IgD-negative memory B cell (primary cell): ENCODE data around the gene CFAP299. TPM values are rescaled to one million over a fixed set of nuclear protein-coding genes. Genes with fewer than 3 reads are reported as not detected.

Source experiments
- H3K27ac Mint-ChIP-seq, 3 donors: one replicate each; pipeline ENCODE4 v1.8.0; 2020 to 2022; ENCODE audit warnings: mild to moderate bottlenecking in 3 of 3, mixed read lengths in 3 of 3, moderate library complexity in 1 of 3
- H3K27me3 Mint-ChIP-seq: one replicate; pipeline ENCODE4 v1.8.0; 2021; ENCODE audit warnings: mixed read lengths
- H3K36me3 Mint-ChIP-seq: one replicate; pipeline ENCODE4 v1.8.0; 2020; ENCODE audit warnings: mild to moderate bottlenecking, mixed read lengths
- H3K4me1 Mint-ChIP-seq, 3 donors: one replicate each; pipeline ENCODE4 v1.8.0; 2020 to 2022; ENCODE audit warnings: mixed read lengths in 3 of 3, mild to moderate bottlenecking in 1 of 3
- H3K4me3 Mint-ChIP-seq, 4 donors: one replicate each; pipeline ENCODE4 v1.8.0; 2020 to 2022; ENCODE audit warnings: mild to moderate bottlenecking in 4 of 4, mixed read lengths in 4 of 4, moderate library complexity in 3 of 4
- H3K9me3 Mint-ChIP-seq, 3 donors: one replicate each; pipeline ENCODE4 v1.8.0; 2020 to 2021; ENCODE audit warnings: mixed read lengths in 3 of 3, mild to moderate bottlenecking in 1 of 3
- polyA plus RNA-seq: library from polyadenylated mRNA; unstranded; fragments of 300-500 nt; fragmentation: Illumina TruSeq; gene quantifications from one replicate; pipeline ENCODE4 v1.2.3, GENCODE V29; 2021

The CFAP299 gene
- polyA plus RNA-seq, 1 donor from 2014 or later = not detected

GRCh38 chr4:80931631-80932081 lies 596.1 kb downstream of the CFAP299 start:
- no peaks in the 10 kb centered on the region for H3K27me3 Mint-ChIP-seq
- no peaks in the 10 kb centered on the region for H3K4me1 Mint-ChIP-seq
- no peak overlapping the region for H3K27ac Mint-ChIP-seq
- H3K9me3 Mint-ChIP-seq = no peaks in the 10 kb centered on the region
- H3K4me3 Mint-ChIP-seq = no peak overlapping the region
- H3K36me3 Mint-ChIP-seq = no peaks in the 10 kb centered on the region

GRCh38 chr4:80948141-80948540 lies 612.6 kb downstream of the CFAP299 start:
- no peak overlapping the region for H3K4me3 Mint-ChIP-seq
- no peaks in the 10 kb centered on the region for H3K4me1 Mint-ChIP-seq
- H3K27me3 Mint-ChIP-seq = peaks cover 2% of the 10 kb centered on the region
- H3K9me3 Mint-ChIP-seq = no peaks in the 10 kb centered on the region
- H3K36me3 Mint-ChIP-seq = no peaks in the 10 kb centered on the region
- no peak overlapping the region for H3K27ac Mint-ChIP-seq

- H3K27me3 Mint-ChIP-seq = peaks cover 2% of the 10 kb centered on the region
- no peak overlapping the region for H3K27ac Mint-ChIP-seq
- H3K9me3 Mint-ChIP-seq = no peaks in the 10 kb centered on the region
- H3K4me1 Mint-ChIP-seq = no peaks in the 10 kb centered on the region
- no peak overlapping the region for H3K4me3 Mint-ChIP-seq
- no peaks in the 10 kb centered on the region for H3K36me3 Mint-ChIP-seq
These were observed 613.5 kb downstream of the CFAP299 start for GRCh38 chr4:80948995-80949394.

GRCh38 chr4:80956421-80956820 lies 620.9 kb downstream of the CFAP299 start:
- no peaks in the 10 kb centered on the region for H3K36me3 Mint-ChIP-seq
- no peaks in the 10 kb centered on the region for H3K4me1 Mint-ChIP-seq
- H3K27ac Mint-ChIP-seq = no peak overlapping the region
- peaks cover 2% of the 10 kb centered on the region for H3K27me3 Mint-ChIP-seq
- no peaks in the 10 kb centered on the region for H3K9me3 Mint-ChIP-seq
- no peak overlapping the region for H3K4me3 Mint-ChIP-seq

GRCh38 chr4:80963051-80963450 lies 627.5 kb downstream of the CFAP299 start:
- Mint-ChIP-seq H3K4me3 (no peak overlapping the region), H3K9me3 (no peaks in the 10 kb centered on the region), H3K4me1 (no peaks in the 10 kb centered on the region), H3K27me3 (no peaks in the 10 kb centered on the region), H3K27ac (no peak overlapping the region), H3K36me3 (no peaks in the 10 kb centered on the region)

GRCh38 chr4:80967346-80967745 lies 631.8 kb downstream of the CFAP299 start:
- Mint-ChIP-seq H3K36me3 (no peaks in the 10 kb centered on the region), H3K4me1 (no peaks in the 10 kb centered on the region), H3K27me3 (peaks cover 5% of the 10 kb centered on the region), H3K27ac (peak overlapping the region in 1 of 3 donors; percentile 52), H3K9me3 (peaks cover 0 to 4% (median 0%) of the 10 kb centered on the region in 3 donors), H3K4me3 (no peak overlapping the region)

GRCh38 chr4:80980239-80980638 lies 644.7 kb downstream of the CFAP299 start:
- peaks cover 5% of the 10 kb centered on the region for H3K27me3 Mint-ChIP-seq
- no peaks in the 10 kb centered on the region for H3K4me1 Mint-ChIP-seq
- H3K27ac Mint-ChIP-seq = no peak overlapping the region
- H3K9me3 Mint-ChIP-seq = no peaks in the 10 kb centered on the region
- H3K4me3 Mint-ChIP-seq = no peak overlapping the region
- H3K36me3 Mint-ChIP-seq = no peaks in the 10 kb centered on the region

- Mint-ChIP-seq H3K4me1 (peaks cover 0 to 6% (median 6%) of the 10 kb centered on the region in 3 donors), H3K9me3 (no peaks in the 10 kb centered on the region), H3K36me3 (no peaks in the 10 kb centered on the region), H3K4me3 (no peak overlapping the region), H3K27me3 (peaks cover 4% of the 10 kb centered on the region), H3K27ac (no peak overlapping the region)
These were observed 650.5 kb downstream of the CFAP299 start for GRCh38 chr4:80986011-80986410.

- Mint-ChIP-seq H3K36me3 (no peaks in the 10 kb centered on the region), H3K27ac (no peak overlapping the region), H3K9me3 (no peaks in the 10 kb centered on the region), H3K27me3 (no peaks in the 10 kb centered on the region), H3K4me3 (no peak overlapping the region), H3K4me1 (peaks cover 4 to 11% (median 6%) of the 10 kb centered on the region in 3 donors)
These were observed 654.5 kb downstream of the CFAP299 start for GRCh38 chr4:80989921-80990544.

GRCh38 chr4:80990851-80991250 lies 655.3 kb downstream of the CFAP299 start:
- Mint-ChIP-seq H3K4me1 (peaks cover 4 to 11% (median 6%) of the 10 kb centered on the region in 3 donors), H3K27me3 (no peaks in the 10 kb centered on the region), H3K4me3 (peak overlapping the region in 1 of 4 donors; percentile 6), H3K9me3 (no peaks in the 10 kb centered on the region), H3K27ac (no peak overlapping the region), H3K36me3 (no peaks in the 10 kb centered on the region)

- Mint-ChIP-seq H3K4me1 (peaks cover 7 to 14% (median 13%) of the 10 kb centered on the region in 3 donors), H3K4me3 (no peak overlapping the region), H3K36me3 (peaks cover 4% of the 10 kb centered on the region), H3K27me3 (no peaks in the 10 kb centered on the region), H3K9me3 (no peaks in the 10 kb centered on the region), H3K27ac (no peak overlapping the region)
These were observed 664.4 kb downstream of the CFAP299 start for GRCh38 chr4:80999943-81000342.

- H3K36me3 Mint-ChIP-seq = peaks cover 1% of the 10 kb centered on the region
- no peaks in the 10 kb centered on the region for H3K27me3 Mint-ChIP-seq
- H3K4me3 Mint-ChIP-seq = no peak overlapping the region
- peaks cover 7 to 14% (median 13%) of the 10 kb centered on the region in 3 donors for H3K4me1 Mint-ChIP-seq
- peaks cover 0 to 10% (median 5%) of the 10 kb centered on the region in 3 donors for H3K9me3 Mint-ChIP-seq
- H3K27ac Mint-ChIP-seq = no peak overlapping the region
These were observed 668.1 kb downstream of the CFAP299 start for GRCh38 chr4:81003597-81004111.

- peaks cover 0 to 10% (median 5%) of the 10 kb centered on the region in 3 donors for H3K9me3 Mint-ChIP-seq
- H3K4me1 Mint-ChIP-seq = peaks cover 7 to 14% (median 13%) of the 10 kb centered on the region in 3 donors
- no peak overlapping the region for H3K4me3 Mint-ChIP-seq
- no peaks in the 10 kb centered on the region for H3K27me3 Mint-ChIP-seq
- H3K27ac Mint-ChIP-seq = no peak overlapping the region
- H3K36me3 Mint-ChIP-seq = peaks cover 2% of the 10 kb centered on the region
These were observed 671.9 kb downstream of the CFAP299 start for GRCh38 chr4:81007417-81007816.
